Astrocyte (in vitro differentiated cells and primary cell): ENCODE results near the gene BCL7B.

Experiments
- EZH2 ChIP-seq: IDR thresholded peaks from 2 replicates; pipeline ENCODE4 v1.6.1; 2012; ENCODE audit warnings: mild to moderate bottlenecking, low read length, inconsistent platforms; ENCODE audit not compliant: insufficient read depth
- TF ChIP-seq, protein P1 (sequence below): IDR thresholded peaks from 2 replicates; pipeline ENCODE4 v1.5.1; 2011; ENCODE audit warnings: low read depth, mild to moderate bottlenecking, inconsistent platforms, low read length, moderate library complexity; ENCODE audit not compliant: insufficient read depth

DNA sequence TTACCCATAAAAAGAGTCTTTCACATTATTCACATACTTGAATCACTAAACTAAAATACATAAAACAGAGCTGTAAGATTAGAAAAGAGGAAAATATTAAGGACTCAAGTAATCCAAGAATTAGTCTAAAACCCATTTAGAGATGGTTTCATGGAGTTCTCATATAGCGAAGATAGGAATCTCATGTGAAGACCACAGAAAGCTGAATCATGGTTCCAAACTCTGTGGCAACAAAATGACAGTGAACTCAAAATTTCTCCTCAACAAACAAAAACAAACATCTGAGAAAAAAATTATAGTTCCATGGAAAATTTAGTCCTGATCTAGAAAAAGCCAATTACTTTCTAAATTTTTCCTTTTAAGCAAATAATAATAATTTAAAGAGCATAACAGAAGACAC lies 70.0 kb downstream of the BCL7B start:
- TF ChIP-seq, protein P1, sequence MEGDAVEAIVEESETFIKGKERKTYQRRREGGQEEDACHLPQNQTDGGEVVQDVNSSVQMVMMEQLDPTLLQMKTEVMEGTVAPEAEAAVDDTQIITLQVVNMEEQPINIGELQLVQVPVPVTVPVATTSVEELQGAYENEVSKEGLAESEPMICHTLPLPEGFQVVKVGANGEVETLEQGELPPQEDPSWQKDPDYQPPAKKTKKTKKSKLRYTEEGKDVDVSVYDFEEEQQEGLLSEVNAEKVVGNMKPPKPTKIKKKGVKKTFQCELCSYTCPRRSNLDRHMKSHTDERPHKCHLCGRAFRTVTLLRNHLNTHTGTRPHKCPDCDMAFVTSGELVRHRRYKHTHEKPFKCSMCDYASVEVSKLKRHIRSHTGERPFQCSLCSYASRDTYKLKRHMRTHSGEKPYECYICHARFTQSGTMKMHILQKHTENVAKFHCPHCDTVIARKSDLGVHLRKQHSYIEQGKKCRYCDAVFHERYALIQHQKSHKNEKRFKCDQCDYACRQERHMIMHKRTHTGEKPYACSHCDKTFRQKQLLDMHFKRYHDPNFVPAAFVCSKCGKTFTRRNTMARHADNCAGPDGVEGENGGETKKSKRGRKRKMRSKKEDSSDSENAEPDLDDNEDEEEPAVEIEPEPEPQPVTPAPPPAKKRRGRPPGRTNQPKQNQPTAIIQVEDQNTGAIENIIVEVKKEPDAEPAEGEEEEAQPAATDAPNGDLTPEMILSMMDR: no peak
- TF ChIP-seq EZH2: no peak
